HEK293 (cell line): ENCODE measurements around the gene SIK2.
A peak's percentile ranks its signal among the peaks of the same experiment; 100 is the strongest.
"Not testable (repeated sequence)": the region's sequence is repeated elsewhere in the genome, so short reads cannot be mapped to it uniquely, and the experiment has no call there.

Experiments
- CTCF ChIA-PET: fragments of 350-600 bp; formaldehyde crosslinking; extraction: SDS; loops from one replicate; lab custom pipeline; 2021; ENCODE audit warnings: antibody characterized with exemption; lab: Yijun Ruan, JAX
- POLR2A ChIA-PET: fragments of 300-600 bp; formaldehyde crosslinking; extraction: SDS; loops from one replicate; lab custom pipeline; 2020; ENCODE audit warnings: antibody characterized with exemption, inconsistent platforms; lab: Yijun Ruan, JAX
- H3K27ac ChIP-seq: fragments of 200-500 bp; sonication (Bioruptor generic); 2 replicates; pipeline ENCODE4 v1.5.1; 2014; ENCODE audit warnings: low read depth, low read length, control low read depth, inconsistent platforms; ENCODE audit errors: extremely low read depth
- H3K36me3 ChIP-seq, 2 experiments: fragments of 200-500 bp in 1 of 2; sonication (Bioruptor generic) in 1 of 2; 1 replicate in 1 of 2; 2 replicates in 1 of 2; pipeline ENCODE4 v1.5.1; 2014 to 2017; ENCODE audit warnings: inconsistent platforms in 2 of 2, low read length in 2 of 2; ENCODE audit not compliant: control insufficient read depth in 2 of 2, insufficient read depth in 1 of 2
- H3K4me1 ChIP-seq: fragments of 200-500 bp; sonication (Bioruptor generic); 2 replicates; pipeline ENCODE4 v1.5.1; 2014; ENCODE audit warnings: mild to moderate bottlenecking, low read length, inconsistent platforms; ENCODE audit not compliant: control insufficient read depth, insufficient read depth
- H3K4me3 ChIP-seq: 2 replicates; pipeline ENCODE4 v1.5.1; 2011; ENCODE audit warnings: low read depth, mild to moderate bottlenecking, control low read depth, low read length, moderate library complexity
- H3K9me3 ChIP-seq: fragments of 200-500 bp; sonication (Bioruptor generic); 2 replicates; pipeline ENCODE4 v1.5.1; 2014; ENCODE audit warnings: low read depth, low read length, inconsistent platforms; ENCODE audit not compliant: control insufficient read depth, insufficient read depth
- ZBTB8A ChIP-seq: fragments of 450-650 bp; formaldehyde crosslinking; IDR thresholded peaks from 2 replicates; pipeline ENCODE4 v1.5.1; 2016; ENCODE audit warnings: missing biosample characterization, missing genetic modification characterization
- ZNF501 ChIP-seq: fragments of 450-650 bp; formaldehyde crosslinking; IDR thresholded peaks from 2 replicates; pipeline ENCODE4 v1.5.1; 2016; ENCODE audit warnings: missing biosample characterization, missing genetic modification characterization
- ZNF510 ChIP-seq: fragments of 450-650 bp; formaldehyde crosslinking; IDR thresholded peaks from 2 replicates; pipeline ENCODE4 v1.5.1; 2018; ENCODE audit warnings: mild to moderate bottlenecking, missing genetic modification characterization, missing biosample characterization; ENCODE audit not compliant: insufficient replicate concordance
- ZNF555 ChIP-seq: fragments of 450-650 bp; formaldehyde crosslinking; conservative IDR thresholded peaks from 2 replicates; pipeline ENCODE4 v1.5.1; 2017; ENCODE audit warnings: missing biosample characterization, mild to moderate bottlenecking, missing genetic modification characterization, inconsistent platforms
- ZNF560 ChIP-seq: fragments of 450-650 bp; formaldehyde crosslinking; IDR thresholded peaks from 2 replicates; pipeline ENCODE4 v1.5.1; 2017; ENCODE audit warnings: missing biosample characterization, missing genetic modification characterization, borderline replicate concordance
- ZNF623 ChIP-seq: fragments of 450-650 bp; formaldehyde crosslinking; IDR thresholded peaks from 2 replicates; pipeline ENCODE4 v1.5.1; 2016; ENCODE audit warnings: missing biosample characterization, missing genetic modification characterization
- TF ChIP-seq, protein P1 (sequence below): fragments of 450-650 bp; formaldehyde crosslinking; conservative IDR thresholded peaks from 2 replicates; pipeline ENCODE4 v1.5.1; 2016; ENCODE audit warnings: low read depth, missing biosample characterization, missing genetic modification characterization
- TF ChIP-seq, protein P2 (sequence below): fragments of 450-650 bp; formaldehyde crosslinking; IDR thresholded peaks from 2 replicates; pipeline ENCODE4 v1.5.1; 2016; ENCODE audit warnings: missing biosample characterization, missing genetic modification characterization, borderline replicate concordance

SIK2 gene

DNA sequence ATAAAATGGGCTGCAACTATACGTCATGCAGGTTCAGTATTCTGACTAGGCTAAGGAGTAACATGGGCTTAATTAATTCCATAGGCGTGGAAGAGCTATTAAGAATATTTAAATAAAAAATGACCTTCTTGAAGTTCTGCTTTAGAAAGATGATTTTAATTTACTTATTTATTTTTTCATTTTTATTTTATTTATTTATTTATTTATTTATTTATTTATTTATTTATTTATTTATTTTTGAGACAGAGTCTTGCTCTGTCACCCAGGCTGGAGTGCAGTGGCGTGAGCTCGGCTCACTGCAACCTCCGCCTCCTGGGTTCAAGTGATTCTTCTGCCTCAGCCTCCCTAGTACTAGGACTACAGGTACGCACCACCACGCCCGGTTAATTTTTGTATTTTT is 55.7 kb downstream of the SIK2 start (continued):
- TF ChIP-seq ZNF623 (tag by site-specific recombination) (peak; percentile 70), ZBTB8A (tag by site-specific recombination) (peak; percentile 68), ZNF555 (tag by site-specific recombination) (peak; percentile 79), ZNF510 (tag by site-specific recombination) (peak; percentile 71), ZNF501 (0 out of 2 replicates have a peak, but pooled peaks have one; percentile 42), ZNF560 (tag by site-specific recombination) (0 out of 2 replicates have a peak, but pooled peaks have one; percentile 39)
- TF ChIP-seq, protein P1, sequence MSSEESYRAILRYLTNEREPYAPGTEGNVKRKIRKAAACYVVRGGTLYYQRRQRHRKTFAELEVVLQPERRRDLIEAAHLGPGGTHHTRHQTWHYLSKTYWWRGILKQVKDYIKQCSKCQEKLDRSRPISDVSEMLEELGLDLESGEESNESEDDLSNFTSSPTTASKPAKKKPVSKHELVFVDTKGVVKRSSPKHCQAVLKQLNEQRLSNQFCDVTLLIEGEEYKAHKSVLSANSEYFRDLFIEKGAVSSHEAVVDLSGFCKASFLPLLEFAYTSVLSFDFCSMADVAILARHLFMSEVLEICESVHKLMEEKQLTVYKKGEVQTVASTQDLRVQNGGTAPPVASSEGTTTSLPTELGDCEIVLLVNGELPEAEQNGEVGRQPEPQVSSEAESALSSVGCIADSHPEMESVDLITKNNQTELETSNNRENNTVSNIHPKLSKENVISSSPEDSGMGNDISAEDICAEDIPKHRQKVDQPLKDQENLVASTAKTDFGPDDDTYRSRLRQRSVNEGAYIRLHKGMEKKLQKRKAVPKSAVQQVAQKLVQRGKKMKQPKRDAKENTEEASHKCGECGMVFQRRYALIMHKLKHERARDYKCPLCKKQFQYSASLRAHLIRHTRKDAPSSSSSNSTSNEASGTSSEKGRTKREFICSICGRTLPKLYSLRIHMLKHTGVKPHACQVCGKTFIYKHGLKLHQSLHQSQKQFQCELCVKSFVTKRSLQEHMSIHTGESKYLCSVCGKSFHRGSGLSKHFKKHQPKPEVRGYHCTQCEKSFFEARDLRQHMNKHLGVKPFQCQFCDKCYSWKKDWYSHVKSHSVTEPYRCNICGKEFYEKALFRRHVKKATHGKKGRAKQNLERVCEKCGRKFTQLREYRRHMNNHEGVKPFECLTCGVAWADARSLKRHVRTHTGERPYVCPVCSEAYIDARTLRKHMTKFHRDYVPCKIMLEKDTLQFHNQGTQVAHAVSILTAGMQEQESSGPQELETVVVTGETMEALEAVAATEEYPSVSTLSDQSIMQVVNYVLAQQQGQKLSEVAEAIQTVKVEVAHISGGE (tag by site-specific recombination): peak; percentile 80

DNA sequence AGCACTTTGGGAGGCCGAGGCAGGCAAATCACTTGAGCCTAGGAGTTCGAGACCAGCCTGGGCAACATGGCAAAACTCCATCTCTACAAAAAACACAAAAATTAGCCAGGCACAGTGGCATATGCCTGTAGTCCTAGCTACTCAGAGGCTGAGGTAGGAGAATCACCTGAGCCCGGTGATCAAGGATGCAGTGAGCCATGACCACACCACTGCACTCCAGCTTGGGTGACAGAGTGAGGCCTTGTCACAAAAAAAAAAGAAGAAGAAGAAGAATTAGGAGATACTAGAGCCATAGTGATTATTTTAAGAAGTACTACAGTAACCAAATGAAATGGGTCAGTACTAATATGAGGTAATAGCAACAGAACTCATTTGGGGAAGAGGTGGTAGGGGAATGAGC is 56.2 kb downstream of the SIK2 start:
- H3K4me1 ChIP-seq, H3K27ac ChIP-seq, POLR2A ChIA-PET, CTCF ChIA-PET, H3K4me3 ChIP-seq, H3K36me3 ChIP-seq, H3K9me3 ChIP-seq: not testable (repeated sequence)

DNA sequence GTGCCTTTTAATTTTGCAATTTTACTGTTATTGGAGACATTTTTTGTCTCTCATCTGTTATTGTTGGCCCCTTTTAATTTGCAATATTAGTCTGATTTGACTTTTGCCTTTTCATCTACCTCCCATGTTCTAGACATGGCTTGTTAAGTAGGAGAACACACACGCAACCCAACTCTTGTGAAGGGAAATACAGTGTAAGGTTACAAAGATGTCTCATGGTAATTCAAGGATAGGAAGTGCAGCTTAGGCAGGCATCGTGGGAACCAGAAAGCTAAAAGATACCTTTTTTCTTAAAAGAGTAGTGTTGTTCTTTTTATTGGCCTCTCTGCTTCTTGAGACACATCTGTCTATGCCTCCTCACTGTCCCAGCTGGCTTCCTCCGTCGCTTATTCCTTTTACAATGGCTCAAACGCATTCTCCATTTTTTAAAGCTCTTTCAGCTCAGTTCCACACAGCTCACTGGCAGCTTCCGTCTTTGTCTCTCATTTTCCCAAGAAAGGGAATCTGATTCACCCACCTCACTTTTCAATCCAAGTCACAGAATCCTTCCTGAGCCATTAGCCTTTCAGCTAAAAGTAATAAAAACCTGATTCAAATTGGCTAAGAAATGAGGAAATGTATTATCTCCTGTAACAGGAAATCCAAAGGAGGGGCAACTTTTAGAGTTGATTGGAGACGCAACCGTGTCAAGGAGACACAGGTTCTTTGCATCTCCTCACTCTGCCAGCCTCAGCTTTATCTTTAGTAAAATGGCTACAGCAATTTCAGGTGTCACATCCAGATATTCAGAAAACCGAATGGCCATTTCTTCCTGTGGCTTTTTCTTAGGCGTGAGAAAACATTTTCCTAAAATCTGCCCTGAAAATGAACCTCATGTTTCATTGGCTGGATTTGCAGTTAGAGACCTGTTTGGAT is 57.2 kb downstream of the SIK2 start:
- H3K27ac ChIP-seq: no peak overlapping the region
- TF ChIP-seq, protein P2, sequence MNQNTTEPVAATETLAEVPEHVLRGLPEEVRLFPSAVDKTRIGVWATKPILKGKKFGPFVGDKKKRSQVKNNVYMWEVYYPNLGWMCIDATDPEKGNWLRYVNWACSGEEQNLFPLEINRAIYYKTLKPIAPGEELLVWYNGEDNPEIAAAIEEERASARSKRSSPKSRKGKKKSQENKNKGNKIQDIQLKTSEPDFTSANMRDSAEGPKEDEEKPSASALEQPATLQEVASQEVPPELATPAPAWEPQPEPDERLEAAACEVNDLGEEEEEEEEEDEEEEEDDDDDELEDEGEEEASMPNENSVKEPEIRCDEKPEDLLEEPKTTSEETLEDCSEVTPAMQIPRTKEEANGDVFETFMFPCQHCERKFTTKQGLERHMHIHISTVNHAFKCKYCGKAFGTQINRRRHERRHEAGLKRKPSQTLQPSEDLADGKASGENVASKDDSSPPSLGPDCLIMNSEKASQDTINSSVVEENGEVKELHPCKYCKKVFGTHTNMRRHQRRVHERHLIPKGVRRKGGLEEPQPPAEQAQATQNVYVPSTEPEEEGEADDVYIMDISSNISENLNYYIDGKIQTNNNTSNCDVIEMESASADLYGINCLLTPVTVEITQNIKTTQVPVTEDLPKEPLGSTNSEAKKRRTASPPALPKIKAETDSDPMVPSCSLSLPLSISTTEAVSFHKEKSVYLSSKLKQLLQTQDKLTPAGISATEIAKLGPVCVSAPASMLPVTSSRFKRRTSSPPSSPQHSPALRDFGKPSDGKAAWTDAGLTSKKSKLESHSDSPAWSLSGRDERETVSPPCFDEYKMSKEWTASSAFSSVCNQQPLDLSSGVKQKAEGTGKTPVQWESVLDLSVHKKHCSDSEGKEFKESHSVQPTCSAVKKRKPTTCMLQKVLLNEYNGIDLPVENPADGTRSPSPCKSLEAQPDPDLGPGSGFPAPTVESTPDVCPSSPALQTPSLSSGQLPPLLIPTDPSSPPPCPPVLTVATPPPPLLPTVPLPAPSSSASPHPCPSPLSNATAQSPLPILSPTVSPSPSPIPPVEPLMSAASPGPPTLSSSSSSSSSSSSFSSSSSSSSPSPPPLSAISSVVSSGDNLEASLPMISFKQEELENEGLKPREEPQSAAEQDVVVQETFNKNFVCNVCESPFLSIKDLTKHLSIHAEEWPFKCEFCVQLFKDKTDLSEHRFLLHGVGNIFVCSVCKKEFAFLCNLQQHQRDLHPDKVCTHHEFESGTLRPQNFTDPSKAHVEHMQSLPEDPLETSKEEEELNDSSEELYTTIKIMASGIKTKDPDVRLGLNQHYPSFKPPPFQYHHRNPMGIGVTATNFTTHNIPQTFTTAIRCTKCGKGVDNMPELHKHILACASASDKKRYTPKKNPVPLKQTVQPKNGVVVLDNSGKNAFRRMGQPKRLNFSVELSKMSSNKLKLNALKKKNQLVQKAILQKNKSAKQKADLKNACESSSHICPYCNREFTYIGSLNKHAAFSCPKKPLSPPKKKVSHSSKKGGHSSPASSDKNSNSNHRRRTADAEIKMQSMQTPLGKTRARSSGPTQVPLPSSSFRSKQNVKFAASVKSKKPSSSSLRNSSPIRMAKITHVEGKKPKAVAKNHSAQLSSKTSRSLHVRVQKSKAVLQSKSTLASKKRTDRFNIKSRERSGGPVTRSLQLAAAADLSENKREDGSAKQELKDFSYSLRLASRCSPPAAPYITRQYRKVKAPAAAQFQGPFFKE: no peak
- H3K36me3 ChIP-seq: no peaks in the 10 kb centered on the region
- ChIA-PET CTCF (interaction anchor here (0.8 to 1.0 kb wide), 2 partner anchors 9 to 35 kb away, joined by 3 to 4 read pairs; no protein-coding TSS in a partner anchor), POLR2A (no interaction called here)
- no peaks in the 10 kb centered on the region for H3K4me1 ChIP-seq
- H3K9me3 ChIP-seq: no peaks in the 10 kb centered on the region
- H3K4me3 ChIP-seq: no peak overlapping the region
